ENCODE results near the gene KRTAP5-5. TPM values are rescaled to one million over a fixed set of nuclear protein-coding genes. Genes with fewer than 3 reads are reported as not detected.

Gene KRTAP5-5
- total RNA-seq, 1 donor from 2014 or later, result not detected

DNA sequence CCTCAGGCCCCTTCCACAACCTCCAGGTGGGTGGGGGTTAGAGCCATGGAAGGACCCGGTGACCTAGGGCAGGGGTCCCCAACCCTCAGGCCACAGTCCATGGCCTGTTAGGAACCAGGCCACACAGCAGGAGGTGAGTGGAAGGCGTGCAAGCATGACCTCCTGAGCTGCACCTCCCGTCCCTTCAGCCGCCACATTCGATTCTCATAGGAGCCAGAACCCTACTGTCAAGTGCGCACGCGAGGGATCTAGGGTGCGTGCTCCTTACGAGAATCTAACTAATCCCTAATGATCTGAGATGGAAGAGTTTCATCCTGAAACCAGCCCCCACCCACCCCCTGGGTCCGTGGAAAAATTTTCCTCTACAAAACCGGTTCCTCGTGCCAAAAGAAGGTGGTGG lies 4.0 kb upstream of the KRTAP5-5 start:
- H3K27ac ChIP-seq, result no peak overlapping the region
- no peaks in the 10 kb centered on the region for H3K4me1 ChIP-seq
- H3K4me3 ChIP-seq, result no peak overlapping the region
- intact Hi-C loops (cut with DNase I), result no loop called here
- peaks cover 6% of the 10 kb centered on the region for H3K27me3 ChIP-seq
- TF ChIP-seq, protein P1, sequence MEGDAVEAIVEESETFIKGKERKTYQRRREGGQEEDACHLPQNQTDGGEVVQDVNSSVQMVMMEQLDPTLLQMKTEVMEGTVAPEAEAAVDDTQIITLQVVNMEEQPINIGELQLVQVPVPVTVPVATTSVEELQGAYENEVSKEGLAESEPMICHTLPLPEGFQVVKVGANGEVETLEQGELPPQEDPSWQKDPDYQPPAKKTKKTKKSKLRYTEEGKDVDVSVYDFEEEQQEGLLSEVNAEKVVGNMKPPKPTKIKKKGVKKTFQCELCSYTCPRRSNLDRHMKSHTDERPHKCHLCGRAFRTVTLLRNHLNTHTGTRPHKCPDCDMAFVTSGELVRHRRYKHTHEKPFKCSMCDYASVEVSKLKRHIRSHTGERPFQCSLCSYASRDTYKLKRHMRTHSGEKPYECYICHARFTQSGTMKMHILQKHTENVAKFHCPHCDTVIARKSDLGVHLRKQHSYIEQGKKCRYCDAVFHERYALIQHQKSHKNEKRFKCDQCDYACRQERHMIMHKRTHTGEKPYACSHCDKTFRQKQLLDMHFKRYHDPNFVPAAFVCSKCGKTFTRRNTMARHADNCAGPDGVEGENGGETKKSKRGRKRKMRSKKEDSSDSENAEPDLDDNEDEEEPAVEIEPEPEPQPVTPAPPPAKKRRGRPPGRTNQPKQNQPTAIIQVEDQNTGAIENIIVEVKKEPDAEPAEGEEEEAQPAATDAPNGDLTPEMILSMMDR (IDR thresholded peaks at IDR 0.05), result no peak
- no peaks in the 10 kb centered on the region for H3K36me3 ChIP-seq
- no peak for DNase-seq
- ATAC-seq, result no peak
- no peaks in the 10 kb centered on the region for H3K9me3 ChIP-seq

DNA sequence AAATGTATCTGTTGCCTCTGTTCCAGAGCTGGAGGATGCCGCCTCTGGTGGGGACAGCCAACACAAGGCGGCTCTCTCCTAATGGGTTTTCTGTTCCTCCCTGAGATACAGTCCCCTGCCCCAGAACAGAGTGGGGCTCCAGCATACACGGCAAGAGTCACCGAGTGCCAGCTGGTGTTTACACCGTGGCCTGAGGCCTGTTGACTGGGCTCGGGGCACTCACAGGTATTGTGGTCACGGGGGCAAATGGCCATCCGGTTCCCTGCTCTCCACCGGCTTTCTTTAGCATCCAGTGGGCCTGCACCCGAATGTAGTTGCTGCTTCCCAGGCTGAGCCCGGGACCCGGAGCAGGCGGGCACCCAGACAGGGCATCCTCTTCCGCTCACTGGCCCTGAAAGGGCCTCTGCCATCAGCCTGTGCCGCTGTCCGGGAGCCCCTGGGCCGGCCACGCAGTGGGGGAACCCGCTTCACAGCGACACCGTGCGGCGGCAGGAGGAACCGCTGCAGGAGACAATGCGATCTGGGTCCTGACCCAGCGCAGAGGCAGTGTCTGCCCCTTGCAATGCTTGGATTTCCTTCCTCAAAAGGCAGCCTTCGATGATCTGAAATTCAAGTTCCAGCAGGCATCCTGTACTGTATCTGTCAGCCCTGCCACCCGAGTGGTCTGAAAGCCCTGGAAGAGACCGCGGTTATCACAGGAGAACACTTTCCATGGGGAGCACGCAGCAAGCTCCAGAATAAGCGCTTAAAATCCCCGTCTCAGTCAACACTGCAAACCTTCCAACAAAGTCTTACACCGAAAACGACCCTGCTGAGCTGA lies 859 bp upstream of the KRTAP5-5 start:
- intact Hi-C loops (cut with DNase I), result no loop called here
- Histone ChIP-seq H3K36me3 (no peaks in the 10 kb centered on the region), H3K9me3 (no peaks in the 10 kb centered on the region), H3K27me3 (peaks cover 24% of the 10 kb centered on the region), H3K4me3 (no peak overlapping the region), H3K27ac (no peak overlapping the region), H3K4me1 (no peaks in the 10 kb centered on the region)
- ATAC-seq, result peak; percentile 91
- TF ChIP-seq, protein P1 (IDR thresholded peaks at IDR 0.05), result peak; percentile 91
- DNase-seq, result peak; percentile 81

DNA sequence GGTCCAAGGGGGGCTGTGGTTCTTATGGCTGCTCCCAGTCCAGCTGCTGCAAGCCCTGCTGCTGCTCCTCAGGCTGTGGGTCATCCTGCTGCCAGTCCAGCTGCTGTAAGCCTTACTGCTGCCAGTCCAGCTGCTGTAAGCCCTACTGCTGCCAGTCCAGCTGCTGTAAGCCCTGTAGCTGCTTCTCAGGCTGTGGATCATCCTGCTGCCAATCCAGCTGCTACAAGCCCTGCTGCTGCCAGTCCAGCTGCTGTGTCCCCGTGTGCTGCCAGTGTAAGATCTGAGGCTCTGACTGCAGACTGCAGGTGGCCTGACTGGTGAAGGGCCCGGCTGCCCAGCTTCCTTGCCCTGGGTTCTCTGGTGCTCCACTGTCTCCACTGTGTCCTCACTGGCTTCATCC lies 696 bp downstream of the KRTAP5-5 start:
- Histone ChIP-seq H3K27me3 (peaks cover 24% of the 10 kb centered on the region), H3K27ac (no peak overlapping the region), H3K4me3 (no peak overlapping the region), H3K36me3 (no peaks in the 10 kb centered on the region), H3K4me1 (no peaks in the 10 kb centered on the region), H3K9me3 (no peaks in the 10 kb centered on the region)
- TF ChIP-seq, protein P1 (IDR thresholded peaks at IDR 0.05), result no peak
- intact Hi-C loops (cut with DNase I), result no loop called here
- no peak for ATAC-seq
- no peak for DNase-seq

DNA sequence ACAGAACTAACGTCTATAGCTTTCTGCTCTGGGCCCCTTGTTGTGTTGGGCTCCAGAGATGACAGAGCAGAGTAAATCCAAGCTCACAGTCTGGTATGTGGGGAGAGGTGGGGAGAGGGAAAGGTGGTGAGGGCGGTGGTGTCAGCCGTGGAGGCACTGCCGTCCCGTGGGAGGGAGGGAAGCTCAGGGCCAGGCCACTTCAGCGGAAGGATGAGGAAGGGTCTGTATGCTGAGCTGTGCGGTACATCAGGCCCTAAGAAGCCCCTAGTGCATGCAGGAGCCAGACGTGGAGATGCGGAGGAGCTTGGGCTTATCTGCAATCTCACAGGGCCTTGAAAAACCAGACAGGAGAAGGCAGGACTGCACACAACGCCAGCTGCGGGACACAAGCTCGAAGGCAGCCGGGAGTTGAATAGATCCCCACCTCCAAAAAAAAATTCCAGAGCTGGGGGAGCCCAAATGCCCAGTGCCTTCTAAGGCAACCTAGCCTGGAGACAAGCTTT lies 1.5 kb downstream of the KRTAP5-5 start:
- H3K9me3 ChIP-seq, result no peaks in the 10 kb centered on the region
- no peak for DNase-seq
- H3K27ac ChIP-seq, result no peak overlapping the region
- peaks cover 24% of the 10 kb centered on the region for H3K27me3 ChIP-seq
- H3K4me3 ChIP-seq, result no peak overlapping the region
- TF ChIP-seq, protein P1 (IDR thresholded peaks at IDR 0.05), result no peak
- ATAC-seq, result no peak
- no peaks in the 10 kb centered on the region for H3K4me1 ChIP-seq
- no peaks in the 10 kb centered on the region for H3K36me3 ChIP-seq
- intact Hi-C loops (cut with DNase I), result no loop called here

DNA sequence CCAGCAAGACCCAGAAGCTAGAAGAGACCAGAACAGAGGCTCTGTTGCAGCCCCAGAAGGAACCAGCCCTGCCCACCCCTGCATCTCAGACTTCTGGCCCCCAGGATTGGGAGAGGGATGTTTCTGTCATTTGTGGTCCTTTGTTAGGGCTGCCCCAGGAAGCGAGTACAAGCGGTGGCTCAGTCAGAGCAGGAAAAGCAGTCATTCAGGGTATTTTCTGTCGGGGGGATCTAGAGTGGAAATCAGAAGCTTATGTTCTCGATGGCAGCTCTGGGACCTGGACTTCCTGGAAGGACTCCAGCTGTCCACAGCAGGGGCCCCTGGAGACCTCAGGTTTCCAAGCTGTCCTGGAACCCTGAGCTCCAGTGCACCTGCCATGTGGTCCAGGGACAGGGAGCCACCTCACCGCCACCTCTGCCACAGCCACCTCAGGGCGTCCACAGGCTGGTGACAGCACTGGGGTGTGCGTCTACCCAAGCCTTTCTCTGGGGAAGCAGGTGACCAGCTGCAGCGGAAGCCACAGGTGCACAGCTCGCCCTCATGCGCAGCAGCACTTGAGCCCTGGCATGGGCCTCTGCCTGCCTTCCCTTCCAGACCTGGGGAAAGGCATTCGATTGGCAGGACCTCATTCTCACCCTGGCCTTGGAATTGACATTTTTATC lies 2.6 kb downstream of the KRTAP5-5 start:
- no peak for ATAC-seq
- intact Hi-C loops (cut with DNase I), result no loop called here
- H3K27me3 ChIP-seq, result peaks cover 24% of the 10 kb centered on the region

More for the DNA sequence above, 2.6 kb downstream of the KRTAP5-5 start:
- TF ChIP-seq, protein P1 (IDR thresholded peaks at IDR 0.05), result no peak
- Histone ChIP-seq H3K27ac (no peak overlapping the region), H3K4me1 (no peaks in the 10 kb centered on the region), H3K4me3 (no peak overlapping the region), H3K9me3 (no peaks in the 10 kb centered on the region), H3K36me3 (no peaks in the 10 kb centered on the region)
- no peak for DNase-seq

All from upper lobe of right lung (tissue), 1 donor.